Mucosa of descending colon (tissue), 3 donors: ENCODE measurements around the gene ECHDC3. TPM values are rescaled to one million over a fixed set of nuclear protein-coding genes. Genes with fewer than 3 reads are reported as not detected.

Experiments used
- ATAC-seq: fragments of 200-7000 bp; cut with Tn5 transposase; one replicate; pipeline ENCODE4 v1.9.1; 2020; ENCODE audit warnings: mild to moderate bottlenecking, moderate library complexity
- DNase-seq, 3 donors: peaks; one replicate each; pipeline ENCODE4 v3.0.0-alpha.2; 2020
- H3K36me3 ChIP-seq: fragments of 200-600 bp; one replicate; pipeline ENCODE4 v1.8.0; 2021; ENCODE audit warnings: low read depth, mild to moderate bottlenecking
- H3K4me1 ChIP-seq: fragments of 200-600 bp; one replicate; pipeline ENCODE4 v1.8.0; 2021; ENCODE audit warnings: low read depth, mild to moderate bottlenecking
- H3K4me3 ChIP-seq: fragments of 200-600 bp; one replicate; pipeline ENCODE4 v1.8.0; 2021; ENCODE audit warnings: mild to moderate bottlenecking
- H3K9me3 ChIP-seq: fragments of 200-600 bp; one replicate; pipeline ENCODE4 v1.8.0; 2021; ENCODE audit warnings: mild to moderate bottlenecking
- CTCF ChIP-seq: fragments of 200-600 bp; IDR thresholded peaks from one replicate; pipeline ENCODE4 v1.8.0; 2022; ENCODE audit warnings: antibody characterized with exemption, mild to moderate bottlenecking
- intact Hi-C, 2 donors: fragments of 100-400 bp; cut with DNase I in 1 of 2; cut with micrococcal nuclease in 1 of 2; formaldehyde crosslinking; loops; one replicate each; pipeline versions ENCODE4 v1.11.0 to v1.11.1; 2022; cut with DNase I, micrococcal nuclease
- total RNA-seq, 3 donors: library from RNA; stranded (reverse); fragmentation: NEBNext Ultra II Directional in 2 of 3; extraction: Animal tissue kit (Norgen Biotek cat#: 25700) in 2 of 3; gene quantifications; one replicate each; pipeline versions ENCODE4 v1.2.1 to v1.2.4, GENCODE V29; 2021 to 2023
- donor health status: DM: no; HTN: no; CAD: no; lungs with moderate emphysema.
- donor health status: DM: no; HTN: no; CAD: no.
- donor health status: DM: no; HTN: yes; CAD: no.

ECHDC3 gene
- total RNA-seq, 3 donors from 2014 or later = 0.43 to 9.4 (median 1.3) TPM

- DNase-seq = no peak
- ATAC-seq = no peak
- Histone ChIP-seq H3K4me3 (no peak overlapping the region), H3K9me3 (no peaks in the 10 kb centered on the region), H3K36me3 (no peaks in the 10 kb centered on the region), H3K4me1 (no peaks in the 10 kb centered on the region)
- intact Hi-C loops = no loop called here
- no peak for TF ChIP-seq CTCF
Observed at GRCh38 chr10:11804336-11804735, 62.2 kb downstream of the ECHDC3 start.

- Histone ChIP-seq H3K4me1 (no peaks in the 10 kb centered on the region), H3K9me3 (no peaks in the 10 kb centered on the region), H3K36me3 (no peaks in the 10 kb centered on the region), H3K4me3 (no peak overlapping the region)
- intact Hi-C loops = no loop called here
- ATAC-seq = no peak
- DNase-seq = no peak
- no peak for TF ChIP-seq CTCF
Observed at GRCh38 chr10:11805792-11806191, 63.6 kb downstream of the ECHDC3 start.

GRCh38 chr10:11806706-11807105, 64.5 kb downstream of the ECHDC3 start:
- H3K9me3 ChIP-seq = no peaks in the 10 kb centered on the region
- no peak for TF ChIP-seq CTCF
- ATAC-seq (no peak), DNase-seq (no peak)
- H3K36me3 ChIP-seq = no peaks in the 10 kb centered on the region
- intact Hi-C loops = no loop called here
- H3K4me1 ChIP-seq = no peaks in the 10 kb centered on the region
- no peak overlapping the region for H3K4me3 ChIP-seq

- Histone ChIP-seq H3K4me1 (no peaks in the 10 kb centered on the region), H3K4me3 (no peak overlapping the region), H3K9me3 (no peaks in the 10 kb centered on the region), H3K36me3 (no peaks in the 10 kb centered on the region)
- no peak for DNase-seq
- TF ChIP-seq CTCF = no peak
- ATAC-seq = no peak
- intact Hi-C loops = no loop called here
Observed at GRCh38 chr10:11808808-11809207, 66.6 kb downstream of the ECHDC3 start.

GRCh38 chr10:11810313-11810766, 68.2 kb downstream of the ECHDC3 start:
- intact Hi-C loops = no loop called here
- no peak for DNase-seq
- H3K36me3 ChIP-seq = no peaks in the 10 kb centered on the region
- H3K9me3 ChIP-seq = no peaks in the 10 kb centered on the region
- TF ChIP-seq CTCF = no peak
- H3K4me1 ChIP-seq = no peaks in the 10 kb centered on the region
- no peak for ATAC-seq
- H3K4me3 ChIP-seq = no peak overlapping the region

- Histone ChIP-seq H3K4me3 (no peak overlapping the region), H3K36me3 (no peaks in the 10 kb centered on the region), H3K9me3 (no peaks in the 10 kb centered on the region), H3K4me1 (no peaks in the 10 kb centered on the region)
- TF ChIP-seq CTCF = no peak
- DNase-seq (no peak), ATAC-seq (no peak)
- intact Hi-C loops = no loop called here
Observed at GRCh38 chr10:11810973-11811372, 68.8 kb downstream of the ECHDC3 start.
